NCI-H345 treated with DMSO at 0.1 percent for 48 hours (cell line): Measurements from ENCODE around the gene TGM5.
"Not testable (repeated sequence)": the region's sequence is repeated elsewhere in the genome, so short reads cannot be mapped to it uniquely, and the experiment has no call there.

Experiments
- DNase-seq: peaks from one replicate; lab custom pipeline; 2025; ENCODE audit not compliant: unreplicated experiment; lab: John Stamatoyannopoulos, UW

TGM5 gene, protein sequence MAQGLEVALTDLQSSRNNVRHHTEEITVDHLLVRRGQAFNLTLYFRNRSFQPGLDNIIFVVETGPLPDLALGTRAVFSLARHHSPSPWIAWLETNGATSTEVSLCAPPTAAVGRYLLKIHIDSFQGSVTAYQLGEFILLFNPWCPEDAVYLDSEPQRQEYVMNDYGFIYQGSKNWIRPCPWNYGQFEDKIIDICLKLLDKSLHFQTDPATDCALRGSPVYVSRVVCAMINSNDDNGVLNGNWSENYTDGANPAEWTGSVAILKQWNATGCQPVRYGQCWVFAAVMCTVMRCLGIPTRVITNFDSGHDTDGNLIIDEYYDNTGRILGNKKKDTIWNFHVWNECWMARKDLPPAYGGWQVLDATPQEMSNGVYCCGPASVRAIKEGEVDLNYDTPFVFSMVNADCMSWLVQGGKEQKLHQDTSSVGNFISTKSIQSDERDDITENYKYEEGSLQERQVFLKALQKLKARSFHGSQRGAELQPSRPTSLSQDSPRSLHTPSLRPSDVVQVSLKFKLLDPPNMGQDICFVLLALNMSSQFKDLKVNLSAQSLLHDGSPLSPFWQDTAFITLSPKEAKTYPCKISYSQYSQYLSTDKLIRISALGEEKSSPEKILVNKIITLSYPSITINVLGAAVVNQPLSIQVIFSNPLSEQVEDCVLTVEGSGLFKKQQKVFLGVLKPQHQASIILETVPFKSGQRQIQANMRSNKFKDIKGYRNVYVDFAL

DNA sequence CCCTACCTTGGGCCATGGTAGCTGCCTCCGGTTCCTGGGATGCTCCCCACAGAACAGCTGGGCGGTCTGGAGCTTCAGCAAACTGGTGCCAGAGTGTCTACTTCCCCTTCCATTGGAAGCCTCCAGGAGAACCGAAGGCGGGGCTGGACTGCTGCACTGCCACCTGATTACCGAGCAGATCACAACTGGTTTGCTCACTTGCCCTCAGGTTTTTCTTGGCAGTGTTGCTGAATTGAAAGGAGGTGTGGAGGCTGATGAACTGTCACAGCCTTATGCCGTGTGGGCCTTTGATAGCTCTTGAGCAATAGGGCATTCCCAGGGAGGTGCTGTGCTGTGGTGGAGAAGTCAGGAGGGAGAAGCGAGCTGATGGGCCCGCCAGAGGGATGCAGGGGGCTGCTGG lies at the start of gene TGM5:
Gene TGM5, minus strand, starts transcription at position 95 of the 400 bp plus-strand sequence. Its CDS starts 79 bp downstream, at position 16.
- no peak for DNase-seq

GRCh38 chr15:43314171-43314570 lies 47.4 kb upstream of the TGM5 start:
- DNase-seq, result no peak

GRCh38 chr15:43312378-43312777 lies 45.6 kb upstream of the TGM5 start:
- no peak for DNase-seq

- DNase-seq, result no peak
Observed at GRCh38 chr15:43302205-43302817, 35.6 kb upstream of the TGM5 start, which contains the start of gene TGM7. TGM7 (minus strand) TSS chr15:43302255.

GRCh38 chr15:43299884-43300283 lies 33.2 kb upstream of the TGM5 start:
- DNase-seq, result no peak

DNA sequence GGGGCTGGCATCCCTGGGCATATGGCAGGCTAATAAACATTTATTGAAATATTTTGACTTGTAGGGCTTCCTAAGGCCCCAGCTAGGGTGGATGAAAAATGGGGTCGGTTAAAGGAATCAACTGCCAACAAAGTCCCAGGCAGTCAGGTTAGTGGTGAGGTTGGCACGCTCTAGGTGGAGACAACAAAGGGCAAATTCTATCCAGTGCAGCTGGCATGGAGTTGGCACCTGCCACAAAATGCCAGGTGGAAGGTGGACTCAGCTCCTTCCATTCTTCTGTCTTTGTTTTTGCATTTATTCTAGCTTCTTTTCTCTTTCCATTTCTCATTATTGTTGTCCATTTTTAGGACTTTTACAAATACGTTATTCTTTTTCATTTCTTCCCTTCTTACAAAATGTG lies 32.7 kb upstream of the TGM5 start:
- no peak for DNase-seq

GRCh38 chr15:43294091-43294706 lies 27.5 kb upstream of the TGM5 start:
- no peak for DNase-seq

GRCh38 chr15:43293432-43293831 lies 26.7 kb upstream of the TGM5 start:
- no peak for DNase-seq

- no peak for DNase-seq
Observed at GRCh38 chr15:43292375-43293078, 25.8 kb upstream of the TGM5 start.

DNA sequence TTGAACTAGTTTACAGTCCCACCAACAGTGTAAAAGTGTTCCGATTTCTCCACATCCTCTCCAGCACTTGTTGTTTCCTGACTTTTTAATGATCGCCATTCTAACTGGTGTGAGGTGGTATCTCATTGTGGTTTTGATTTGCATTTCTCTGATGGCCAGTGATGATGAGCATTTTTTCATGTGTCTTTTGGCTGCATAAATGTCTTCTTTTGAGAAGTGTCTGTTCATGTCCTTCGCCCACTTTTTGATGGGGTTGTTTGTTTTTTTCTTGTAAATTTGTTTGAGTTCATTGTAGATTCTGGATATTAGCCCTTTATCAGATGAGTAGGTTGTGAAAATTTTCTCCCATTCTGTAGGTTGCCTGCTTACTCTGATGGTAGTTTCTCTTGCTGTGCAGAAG lies 22.9 kb upstream of the TGM5 start:
- DNase-seq, result not testable (repeated sequence)

- no peak for DNase-seq
Observed at GRCh38 chr15:43287254-43287653, 20.5 kb upstream of the TGM5 start.

GRCh38 chr15:43286074-43286473 lies 19.3 kb upstream of the TGM5 start:
- no peak for DNase-seq

- peak; percentile 22 for DNase-seq
Observed at GRCh38 chr15:43285609-43286037, 18.9 kb upstream of the TGM5 start.

DNA sequence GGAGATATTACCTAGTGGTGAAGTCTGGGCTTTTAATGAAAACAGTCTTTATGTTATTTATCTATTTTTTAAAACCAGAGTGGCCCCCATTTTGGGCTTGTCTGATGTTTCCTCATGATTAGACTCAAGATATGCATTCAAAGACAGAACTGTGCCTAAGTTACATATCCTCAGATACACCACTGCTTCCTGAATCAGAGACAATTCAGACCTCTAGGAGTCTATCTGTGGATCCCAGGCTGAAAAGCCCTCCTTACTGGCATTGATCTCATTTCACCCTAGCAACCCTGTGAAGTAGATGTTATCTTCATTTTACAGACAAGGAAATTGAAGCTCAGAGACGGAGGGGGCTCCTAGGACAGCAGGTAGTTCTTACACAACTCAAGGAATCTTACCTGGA lies 16.8 kb upstream of the TGM5 start:
- no peak for DNase-seq

- DNase-seq, result no peak
Observed at GRCh38 chr15:43281926-43282602, 15.3 kb upstream of the TGM5 start.

GRCh38 chr15:43280996-43281395 lies 14.3 kb upstream of the TGM5 start:
- DNase-seq, result no peak

GRCh38 chr15:43279496-43279895 lies 12.8 kb upstream of the TGM5 start:
- no peak for DNase-seq

- DNase-seq, result no peak
Observed at GRCh38 chr15:43278869-43279268, 12.1 kb upstream of the TGM5 start.

DNA sequence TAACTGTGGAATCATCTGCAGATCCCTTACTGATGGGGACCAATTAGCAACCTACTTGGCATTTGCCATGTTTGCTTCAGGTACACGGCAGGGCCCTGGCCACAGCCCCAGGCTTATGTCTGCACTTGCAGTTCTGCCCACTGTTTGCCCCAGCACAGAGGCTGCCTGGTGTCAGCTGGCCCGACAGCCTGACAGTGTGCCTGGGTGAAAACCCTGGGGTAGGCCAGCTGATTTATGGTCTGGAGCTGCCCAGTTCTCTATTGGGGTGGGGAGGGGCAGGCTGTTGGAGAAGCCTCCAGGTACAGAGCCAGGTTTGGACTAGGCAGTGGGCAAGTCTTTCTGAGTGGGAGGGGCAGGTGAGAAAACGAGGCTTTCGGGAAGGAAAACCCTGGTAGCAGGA lies 11.2 kb upstream of the TGM5 start:
- no peak for DNase-seq

GRCh38 chr15:43277231-43277823 lies 10.6 kb upstream of the TGM5 start:
- DNase-seq, result no peak
